SJCRH30 (cell line): ENCODE measurements around the gene ABCB9. TPM values are rescaled to one million over a fixed set of nuclear protein-coding genes. Genes with fewer than 3 reads are reported as not detected.
A peak's percentile ranks its signal among the peaks of the same experiment; 100 is the strongest.

ENCODE experiments used
- DNase-seq, 2 experiments: peaks; one replicate each; pipeline ENCODE4 v3.0.0-alpha.2; 2015 to 2020
- H3K27ac ChIP-seq: fragments of 250-450 bp; sonication (Bioruptor Pico); 2 replicates; pipeline ENCODE4 v1.5.1; 2020; ENCODE audit warnings: mild to moderate bottlenecking, moderate library complexity
- H3K27me3 ChIP-seq: fragments of 250-450 bp; sonication (Bioruptor Pico); 2 replicates; pipeline ENCODE4 v1.5.1; 2020; ENCODE audit warnings: mild to moderate bottlenecking, moderate library complexity
- H3K36me3 ChIP-seq: fragments of 250-450 bp; sonication (Bioruptor Pico); 2 replicates; pipeline ENCODE4 v1.5.1; 2020; ENCODE audit warnings: mild to moderate bottlenecking, moderate library complexity
- H3K4me1 ChIP-seq: fragments of 250-450 bp; sonication (Bioruptor Pico); 2 replicates; pipeline ENCODE4 v1.5.1; 2020; ENCODE audit warnings: mild to moderate bottlenecking, moderate library complexity
- H3K4me3 ChIP-seq: fragments of 250-450 bp; sonication (Bioruptor Pico); 2 replicates; pipeline ENCODE4 v1.5.1; 2020; ENCODE audit warnings: mild to moderate bottlenecking, moderate library complexity
- H3K9me3 ChIP-seq: fragments of 250-450 bp; sonication (Bioruptor Pico); replicated peaks from 2 replicates; pipeline ENCODE4 v1.5.1; 2020; ENCODE audit warnings: mild to moderate bottlenecking, moderate library complexity
- total RNA-seq: library from RNA; depleted of rRNA; stranded (reverse); fragments of >200 nt; shearing (Covaris generic); gene quantifications from 2 replicates; pipeline ENCODE4 v1.2.3, GENCODE V29; 2014

Gene ABCB9
- total RNA-seq, 1 experiment from 2014 or later = 7.1 TPM

- H3K4me1 ChIP-seq = peaks cover 25% of the 10 kb centered on the region
- no peaks in the 10 kb centered on the region for H3K9me3 ChIP-seq
- H3K27ac ChIP-seq = no peak overlapping the region
- H3K27me3 ChIP-seq = no peaks in the 10 kb centered on the region
- no peak overlapping the region for H3K4me3 ChIP-seq
- no peak for DNase-seq
- no peaks in the 10 kb centered on the region for H3K36me3 ChIP-seq
Measured at GRCh38 chr12:122966743-122967550, 684 bp upstream of the ABCB9 start.

- H3K9me3 ChIP-seq = no peaks in the 10 kb centered on the region
- no peaks in the 10 kb centered on the region for H3K36me3 ChIP-seq
- no peak overlapping the region for H3K27ac ChIP-seq
- peaks cover 25% of the 10 kb centered on the region for H3K4me1 ChIP-seq
- H3K27me3 ChIP-seq = no peaks in the 10 kb centered on the region
- no peak for DNase-seq
- peak overlapping the region; percentile 68 for H3K4me3 ChIP-seq
Measured at GRCh38 chr12:122965321-122965751, 927 bp downstream of the ABCB9 start.

- Histone ChIP-seq H3K27ac (no peak overlapping the region), H3K9me3 (no peaks in the 10 kb centered on the region), H3K27me3 (no peaks in the 10 kb centered on the region), H3K36me3 (no peaks in the 10 kb centered on the region), H3K4me3 (no peak overlapping the region; the same call in 1 of the 2 replicates), H3K4me1 (peaks cover 25% of the 10 kb centered on the region)
- DNase-seq = peak; percentile 51 to 62
Measured at GRCh38 chr12:122964439-122965257, 1.6 kb downstream of the ABCB9 start.

- Histone ChIP-seq H3K4me1 (peaks cover 25% of the 10 kb centered on the region), H3K27ac (peak overlapping the region; percentile 2; the same call in 1 of the 2 replicates), H3K27me3 (no peaks in the 10 kb centered on the region), H3K36me3 (no peaks in the 10 kb centered on the region), H3K9me3 (no peaks in the 10 kb centered on the region), H3K4me3 (no peak overlapping the region)
- DNase-seq = peak; percentile 56 to 64
Measured at GRCh38 chr12:122963941-122964265, 2.4 kb downstream of the ABCB9 start.

- Histone ChIP-seq H3K4me3 (no peak overlapping the region), H3K27ac (no peak overlapping the region), H3K4me1 (peaks cover 25% of the 10 kb centered on the region), H3K9me3 (no peaks in the 10 kb centered on the region), H3K27me3 (no peaks in the 10 kb centered on the region), H3K36me3 (no peaks in the 10 kb centered on the region)
- DNase-seq = no peak
Measured at GRCh38 chr12:122961531-122962329, 4.5 kb downstream of the ABCB9 start.

GRCh38 chr12:122960193-122960569 is 6.1 kb downstream of the ABCB9 start:
- Histone ChIP-seq H3K27me3 (no peaks in the 10 kb centered on the region), H3K27ac (no peak overlapping the region), H3K36me3 (no peaks in the 10 kb centered on the region), H3K4me1 (peaks cover 27% of the 10 kb centered on the region), H3K9me3 (no peaks in the 10 kb centered on the region), H3K4me3 (no peak overlapping the region)
- no peak for DNase-seq

GRCh38 chr12:122959566-122960192 is 6.6 kb downstream of the ABCB9 start:
- H3K9me3 ChIP-seq = no peaks in the 10 kb centered on the region
- H3K4me1 ChIP-seq = peaks cover 26% of the 10 kb centered on the region
- no peak overlapping the region for H3K27ac ChIP-seq
- H3K27me3 ChIP-seq = no peaks in the 10 kb centered on the region
- DNase-seq = no peak
- no peak overlapping the region for H3K4me3 ChIP-seq
- no peaks in the 10 kb centered on the region for H3K36me3 ChIP-seq

- H3K9me3 ChIP-seq = no peaks in the 10 kb centered on the region
- H3K4me3 ChIP-seq = no peak overlapping the region
- H3K27me3 ChIP-seq = no peaks in the 10 kb centered on the region
- no peak for DNase-seq
- H3K4me1 ChIP-seq = peaks cover 16% of the 10 kb centered on the region
- no peaks in the 10 kb centered on the region for H3K36me3 ChIP-seq
- H3K27ac ChIP-seq = no peak overlapping the region
Measured at GRCh38 chr12:122958198-122958888, 7.9 kb downstream of the ABCB9 start.

- no peak for DNase-seq
- no peak overlapping the region for H3K27ac ChIP-seq
- no peak overlapping the region for H3K4me3 ChIP-seq
- no peaks in the 10 kb centered on the region for H3K27me3 ChIP-seq
- no peaks in the 10 kb centered on the region for H3K9me3 ChIP-seq
- no peaks in the 10 kb centered on the region for H3K36me3 ChIP-seq
- H3K4me1 ChIP-seq = peaks cover 11% of the 10 kb centered on the region
Measured at GRCh38 chr12:122956035-122956434, 10.2 kb downstream of the ABCB9 start.

- H3K27ac ChIP-seq = peak overlapping the region; percentile 29
Measured at GRCh38 chr12:122955156-122955555, 11.1 kb downstream of the ABCB9 start.

GRCh38 chr12:122951979-122952892 is 14.0 kb downstream of the ABCB9 start:
- Histone ChIP-seq H3K9me3 (no peaks in the 10 kb centered on the region), H3K27me3 (no peaks in the 10 kb centered on the region), H3K27ac (no peak overlapping the region), H3K4me1 (peaks cover 14% of the 10 kb centered on the region), H3K36me3 (no peaks in the 10 kb centered on the region), H3K4me3 (no peak overlapping the region)
- peak; percentile 70 to 85 for DNase-seq

More at GRCh38 chr12:122955156-122955555, 11.1 kb downstream of the ABCB9 start:
- Histone ChIP-seq H3K4me1 (peaks cover 11% of the 10 kb centered on the region), H3K36me3 (no peaks in the 10 kb centered on the region), H3K4me3 (no peak overlapping the region), H3K27me3 (no peaks in the 10 kb centered on the region), H3K9me3 (no peaks in the 10 kb centered on the region)
- peak; percentile 80 to 82 for DNase-seq

GRCh38 chr12:122951406-122951805 is 14.9 kb downstream of the ABCB9 start:
- Histone ChIP-seq H3K4me1 (peaks cover 21% of the 10 kb centered on the region), H3K27me3 (no peaks in the 10 kb centered on the region), H3K36me3 (no peaks in the 10 kb centered on the region), H3K9me3 (no peaks in the 10 kb centered on the region), H3K4me3 (no peak overlapping the region), H3K27ac (no peak overlapping the region)
- DNase-seq = no peak
